Activated T-cell treated with anti-CD3 and anti-CD28 coated beads, Interleukin-2, amount 50 U/mL, for 4 hours (primary cell): Measurements from ENCODE around the gene GNA12. TPM values are rescaled to one million over a fixed set of nuclear protein-coding genes. Genes with fewer than 3 reads are reported as not detected.

Experiments
- ATAC-seq, 2 donors: fragments of 200-7000 bp; cut with Tn5 transposase; one replicate each; pipeline ENCODE4 v1.10.0; 2021
- DNase-seq: peaks from one replicate; pipeline ENCODE4 v3.0.0-alpha.2; 2020
- H3K27me3 Mint-ChIP-seq: one replicate; pipeline ENCODE4 v1.8.0; 2021; ENCODE audit warnings: low read depth, mixed read lengths
- H3K36me3 Mint-ChIP-seq: one replicate; pipeline ENCODE4 v1.8.0; 2022; ENCODE audit warnings: mixed read lengths; ENCODE audit not compliant: insufficient read depth
- H3K4me1 Mint-ChIP-seq: one replicate; pipeline ENCODE4 v1.8.0; 2021; ENCODE audit warnings: low read depth, mixed read lengths
- H3K4me3 Mint-ChIP-seq: one replicate; pipeline ENCODE4 v1.8.0; 2021; ENCODE audit warnings: mild to moderate bottlenecking, moderate library complexity, mixed read lengths
- H3K9me3 Mint-ChIP-seq: one replicate; pipeline ENCODE4 v1.8.0; 2021; ENCODE audit warnings: mixed read lengths
- total RNA-seq, 3 donors: library from RNA; stranded (reverse); gene quantifications; one replicate each; pipeline ENCODE4 v1.2.1, GENCODE V29; 2021

Gene GNA12
- 10 to 100 TPM; 23.7 to 25.7 (median 25.0) TPM for total RNA-seq

GRCh38 chr7:2844153-2845033 lies at the start of gene GNA12:
Gene GNA12 (minus strand): TSS chr7:2844308. CDS start chr7:2844161, 147 bp downstream.
- peak within 1 kb of the TSS; percentile 81 for H3K4me3 Mint-ChIP-seq

GRCh38 chr7:2893411-2893861 lies 49.3 kb upstream of the GNA12 start:
- H3K27me3 Mint-ChIP-seq = no peaks in the 10 kb centered on the region
- no peak for DNase-seq
- no peak overlapping the region for H3K4me3 Mint-ChIP-seq
- peak in 1 of 2 donors; percentile 25 for ATAC-seq
- H3K9me3 Mint-ChIP-seq = no peaks in the 10 kb centered on the region
- no peaks in the 10 kb centered on the region for H3K36me3 Mint-ChIP-seq
- peaks cover 24% of the 10 kb centered on the region for H3K4me1 Mint-ChIP-seq

More at GRCh38 chr7:2844153-2845033, at the start of gene GNA12:
- Mint-ChIP-seq H3K4me1 (peaks cover 38% of the 10 kb centered on the region), H3K27me3 (no peaks in the 10 kb centered on the region), H3K9me3 (no peaks in the 10 kb centered on the region), H3K36me3 (peaks cover 5% of the 10 kb centered on the region)
- DNase-seq = peak; percentile 98
- ATAC-seq = peak; percentile 97 to 98

- Mint-ChIP-seq H3K36me3 (no peaks in the 10 kb centered on the region), H3K4me3 (no peak overlapping the region), H3K9me3 (no peaks in the 10 kb centered on the region), H3K27me3 (no peaks in the 10 kb centered on the region), H3K4me1 (peaks cover 24% of the 10 kb centered on the region)
- no peak for ATAC-seq
- no peak for DNase-seq
These were observed 48.4 kb upstream of the GNA12 start for GRCh38 chr7:2892549-2892948.

- H3K4me3 Mint-ChIP-seq = no peak overlapping the region
- H3K9me3 Mint-ChIP-seq = no peaks in the 10 kb centered on the region
- ATAC-seq (no peak), DNase-seq (no peak)
- no peaks in the 10 kb centered on the region for H3K36me3 Mint-ChIP-seq
- H3K4me1 Mint-ChIP-seq = peaks cover 5% of the 10 kb centered on the region
- H3K27me3 Mint-ChIP-seq = no peaks in the 10 kb centered on the region
These were observed 43.7 kb upstream of the GNA12 start for GRCh38 chr7:2887816-2888215.

- H3K27me3 Mint-ChIP-seq = no peaks in the 10 kb centered on the region
- peak; percentile 32 for DNase-seq
- H3K4me3 Mint-ChIP-seq = no peak overlapping the region
- peaks cover 3% of the 10 kb centered on the region for H3K4me1 Mint-ChIP-seq
- peak; percentile 80 to 88 for ATAC-seq
- H3K36me3 Mint-ChIP-seq = no peaks in the 10 kb centered on the region
- H3K9me3 Mint-ChIP-seq = no peaks in the 10 kb centered on the region
These were observed 42.8 kb upstream of the GNA12 start for GRCh38 chr7:2886900-2887299.

GRCh38 chr7:2886391-2886790 lies 42.3 kb upstream of the GNA12 start:
- ATAC-seq (no peak), DNase-seq (no peak)
- peaks cover 3% of the 10 kb centered on the region for H3K4me1 Mint-ChIP-seq
- H3K4me3 Mint-ChIP-seq = no peak overlapping the region
- H3K27me3 Mint-ChIP-seq = no peaks in the 10 kb centered on the region
- no peaks in the 10 kb centered on the region for H3K36me3 Mint-ChIP-seq
- H3K9me3 Mint-ChIP-seq = no peaks in the 10 kb centered on the region

- H3K9me3 Mint-ChIP-seq = no peaks in the 10 kb centered on the region
These were observed 40.1 kb upstream of the GNA12 start for GRCh38 chr7:2884161-2884560.

GRCh38 chr7:2883101-2883500 lies 39.0 kb upstream of the GNA12 start:
- Mint-ChIP-seq H3K4me3 (no peak overlapping the region), H3K36me3 (no peaks in the 10 kb centered on the region), H3K4me1 (peaks cover 23% of the 10 kb centered on the region), H3K27me3 (no peaks in the 10 kb centered on the region), H3K9me3 (no peaks in the 10 kb centered on the region)
- DNase-seq (no peak), ATAC-seq (no peak)

More at GRCh38 chr7:2884161-2884560, 40.1 kb upstream of the GNA12 start:
- Mint-ChIP-seq H3K27me3 (no peaks in the 10 kb centered on the region), H3K4me1 (peaks cover 13% of the 10 kb centered on the region), H3K36me3 (no peaks in the 10 kb centered on the region), H3K4me3 (no peak overlapping the region)
- DNase-seq = no peak
- no peak for ATAC-seq

- H3K4me1 Mint-ChIP-seq = peaks cover 24% of the 10 kb centered on the region
- no peaks in the 10 kb centered on the region for H3K9me3 Mint-ChIP-seq
- no peak for ATAC-seq
- H3K36me3 Mint-ChIP-seq = no peaks in the 10 kb centered on the region
- no peaks in the 10 kb centered on the region for H3K27me3 Mint-ChIP-seq
- DNase-seq = no peak
- H3K4me3 Mint-ChIP-seq = no peak overlapping the region
These were observed 38.0 kb upstream of the GNA12 start for GRCh38 chr7:2882111-2882510.

GRCh38 chr7:2880874-2881533 lies 36.9 kb upstream of the GNA12 start:
- peaks cover 22% of the 10 kb centered on the region for H3K4me1 Mint-ChIP-seq
- H3K4me3 Mint-ChIP-seq = no peak overlapping the region
- no peaks in the 10 kb centered on the region for H3K27me3 Mint-ChIP-seq
- no peak for DNase-seq
- H3K36me3 Mint-ChIP-seq = no peaks in the 10 kb centered on the region
- H3K9me3 Mint-ChIP-seq = no peaks in the 10 kb centered on the region
- ATAC-seq = no peak

- no peaks in the 10 kb centered on the region for H3K9me3 Mint-ChIP-seq
- no peaks in the 10 kb centered on the region for H3K36me3 Mint-ChIP-seq
- peak in 1 of 2 donors; percentile 14 for ATAC-seq
- no peaks in the 10 kb centered on the region for H3K27me3 Mint-ChIP-seq
- DNase-seq = no peak
- H3K4me3 Mint-ChIP-seq = no peak overlapping the region
- H3K4me1 Mint-ChIP-seq = peaks cover 24% of the 10 kb centered on the region
These were observed 35.9 kb upstream of the GNA12 start for GRCh38 chr7:2880051-2880450.

- H3K4me3 Mint-ChIP-seq = no peak overlapping the region
- no peak for DNase-seq
These were observed 35.2 kb upstream of the GNA12 start for GRCh38 chr7:2879354-2879753.

GRCh38 chr7:2878306-2878705 lies 34.2 kb upstream of the GNA12 start:
- Mint-ChIP-seq H3K27me3 (no peaks in the 10 kb centered on the region), H3K9me3 (no peaks in the 10 kb centered on the region), H3K4me3 (no peak overlapping the region), H3K36me3 (no peaks in the 10 kb centered on the region), H3K4me1 (peaks cover 24% of the 10 kb centered on the region)
- DNase-seq = no peak
- ATAC-seq = no peak

More at GRCh38 chr7:2879354-2879753, 35.2 kb upstream of the GNA12 start:
- H3K4me1 Mint-ChIP-seq = peaks cover 24% of the 10 kb centered on the region
- H3K36me3 Mint-ChIP-seq = no peaks in the 10 kb centered on the region
- H3K27me3 Mint-ChIP-seq = no peaks in the 10 kb centered on the region
- H3K9me3 Mint-ChIP-seq = no peaks in the 10 kb centered on the region
- peak in 1 of 2 donors; percentile 11 for ATAC-seq

GRCh38 chr7:2876031-2876731 lies 32.1 kb upstream of the GNA12 start:
- no peak for DNase-seq
- Mint-ChIP-seq H3K4me1 (peaks cover 28% of the 10 kb centered on the region), H3K36me3 (no peaks in the 10 kb centered on the region), H3K27me3 (no peaks in the 10 kb centered on the region), H3K9me3 (no peaks in the 10 kb centered on the region), H3K4me3 (no peak overlapping the region)
- no peak for ATAC-seq
